Transverse colon (tissue), 3 donors: ENCODE measurements around the gene SPTBN2.

Experiments used
- CTCF ChIP-seq, 5 experiments: fragments of 200-600 bp in 3 of 5; fragments of 450-650 bp in 2 of 5; sonication (generic) in 3 of 5; IDR thresholded peaks; 1 replicate in 2 of 5; 2 replicates in 3 of 5; pipeline ENCODE4 v1.5.1; 2016 to 2017; ENCODE audit warnings: antibody characterized with exemption in 5 of 5, inconsistent platforms in 3 of 5, mild to moderate bottlenecking in 2 of 5, moderate library complexity in 1 of 5
- EP300 ChIP-seq: sonication (generic); formaldehyde crosslinking; IDR thresholded peaks from one replicate; pipeline ENCODE4 v1.6.1; 2017; ENCODE audit warnings: antibody characterized with exemption, low read depth
- POLR2A ChIP-seq: fragments of 450-650 bp; IDR thresholded peaks from one replicate; pipeline ENCODE4 v1.6.1; 2016; ENCODE audit warnings: antibody characterized with exemption, mild to moderate bottlenecking, moderate library complexity

- no peak for TF ChIP-seq EP300
- no peak for TF ChIP-seq POLR2A
- TF ChIP-seq CTCF (IDR thresholded peaks at IDR 0.05) = no peak
Measured at GRCh38 chr11:66766681-66767080, 37.7 kb upstream of the SPTBN2 start.
